HEK293 (cell line): ENCODE data around the gene TIGD1.

Experiments
- CTCF ChIA-PET: fragments of 350-600 bp; formaldehyde crosslinking; extraction: SDS; loops from one replicate; lab custom pipeline; 2021; ENCODE audit warnings: antibody characterized with exemption; lab: Yijun Ruan, JAX
- POLR2A ChIA-PET: fragments of 300-600 bp; formaldehyde crosslinking; extraction: SDS; loops from one replicate; lab custom pipeline; 2020; ENCODE audit warnings: antibody characterized with exemption, inconsistent platforms; lab: Yijun Ruan, JAX
- H3K27ac ChIP-seq: fragments of 200-500 bp; sonication (Bioruptor generic); 2 replicates; pipeline ENCODE4 v1.5.1; 2014; ENCODE audit warnings: low read depth, low read length, control low read depth, inconsistent platforms; ENCODE audit errors: extremely low read depth
- H3K36me3 ChIP-seq, 2 experiments: fragments of 200-500 bp in 1 of 2; sonication (Bioruptor generic) in 1 of 2; 1 replicate in 1 of 2; 2 replicates in 1 of 2; pipeline ENCODE4 v1.5.1; 2014 to 2017; ENCODE audit warnings: inconsistent platforms in 2 of 2, low read length in 2 of 2; ENCODE audit not compliant: control insufficient read depth in 2 of 2, insufficient read depth in 1 of 2
- H3K4me1 ChIP-seq: fragments of 200-500 bp; sonication (Bioruptor generic); 2 replicates; pipeline ENCODE4 v1.5.1; 2014; ENCODE audit warnings: mild to moderate bottlenecking, low read length, inconsistent platforms; ENCODE audit not compliant: control insufficient read depth, insufficient read depth
- H3K4me3 ChIP-seq: 2 replicates; pipeline ENCODE4 v1.5.1; 2011; ENCODE audit warnings: low read depth, mild to moderate bottlenecking, control low read depth, low read length, moderate library complexity
- H3K9me3 ChIP-seq: fragments of 200-500 bp; sonication (Bioruptor generic); 2 replicates; pipeline ENCODE4 v1.5.1; 2014; ENCODE audit warnings: low read depth, low read length, inconsistent platforms; ENCODE audit not compliant: control insufficient read depth, insufficient read depth
- GLIS1 ChIP-seq: fragments of 450-650 bp; formaldehyde crosslinking; IDR thresholded peaks from 2 replicates; pipeline ENCODE4 v1.5.1; 2016; ENCODE audit warnings: missing biosample characterization, missing genetic modification characterization
- GLIS2 ChIP-seq: fragments of 450-650 bp; formaldehyde crosslinking; IDR thresholded peaks from 2 replicates; pipeline ENCODE4 v1.5.1; 2016; ENCODE audit warnings: missing biosample characterization, missing genetic modification characterization
- HIC1 ChIP-seq: fragments of 450-650 bp; formaldehyde crosslinking; IDR thresholded peaks from 2 replicates; pipeline ENCODE4 v1.5.1; 2016; ENCODE audit warnings: missing biosample characterization, missing genetic modification characterization
- PATZ1 ChIP-seq: fragments of 450-650 bp; formaldehyde crosslinking; IDR thresholded peaks from 2 replicates; pipeline ENCODE4 v1.5.1; 2016; ENCODE audit warnings: missing biosample characterization, missing genetic modification characterization
- ZBTB6 ChIP-seq: fragments of 450-650 bp; formaldehyde crosslinking; IDR thresholded peaks from 2 replicates; pipeline ENCODE4 v1.5.1; 2017; ENCODE audit warnings: missing biosample characterization, missing genetic modification characterization
- ZBTB8A ChIP-seq: fragments of 450-650 bp; formaldehyde crosslinking; IDR thresholded peaks from 2 replicates; pipeline ENCODE4 v1.5.1; 2016; ENCODE audit warnings: missing biosample characterization, missing genetic modification characterization
- ZIC2 ChIP-seq: fragments of 450-650 bp; formaldehyde crosslinking; IDR thresholded peaks from 2 replicates; pipeline ENCODE4 v1.5.1; 2016; ENCODE audit warnings: missing biosample characterization, missing genetic modification characterization
- ZNF2 ChIP-seq: fragments of 450-650 bp; formaldehyde crosslinking; IDR thresholded peaks from 2 replicates; pipeline ENCODE4 v1.5.1; 2016; ENCODE audit warnings: missing biosample characterization, missing genetic modification characterization
- ZNF292 ChIP-seq: fragments of 450-650 bp; formaldehyde crosslinking; IDR thresholded peaks from 2 replicates; pipeline ENCODE4 v1.5.1; 2016; ENCODE audit warnings: low read depth, missing biosample characterization, missing genetic modification characterization, borderline replicate concordance
- ZNF335 ChIP-seq: fragments of 450-650 bp; formaldehyde crosslinking; conservative IDR thresholded peaks from 2 replicates; pipeline ENCODE4 v1.5.1; 2016; ENCODE audit warnings: missing biosample characterization, missing genetic modification characterization
- ZNF354C ChIP-seq: fragments of 450-650 bp; formaldehyde crosslinking; IDR thresholded peaks from 2 replicates; pipeline ENCODE4 v1.5.1; 2016; ENCODE audit warnings: missing biosample characterization, missing genetic modification characterization, low read depth, borderline replicate concordance
- ZNF366 ChIP-seq: fragments of 450-650 bp; formaldehyde crosslinking; conservative IDR thresholded peaks from 2 replicates; pipeline ENCODE4 v1.5.1; 2016; ENCODE audit warnings: missing biosample characterization, missing genetic modification characterization
- ZNF426 ChIP-seq: fragments of 450-650 bp; formaldehyde crosslinking; IDR thresholded peaks from 2 replicates; pipeline ENCODE4 v1.5.1; 2017; ENCODE audit warnings: missing biosample characterization, missing genetic modification characterization, mild to moderate bottlenecking, inconsistent platforms, moderate library complexity
- ZNF561 ChIP-seq: fragments of 450-650 bp; IDR thresholded peaks from 2 replicates; pipeline ENCODE4 v1.5.1; 2018; ENCODE audit warnings: missing biosample characterization, missing genetic modification characterization, borderline replicate concordance
- ZNF670 ChIP-seq: fragments of 450-650 bp; formaldehyde crosslinking; IDR thresholded peaks from 2 replicates; pipeline ENCODE4 v1.5.1; 2016; ENCODE audit warnings: missing biosample characterization, missing genetic modification characterization, low read depth
- ZNF692 ChIP-seq: fragments of 450-650 bp; formaldehyde crosslinking; IDR thresholded peaks from 2 replicates; pipeline ENCODE4 v1.5.1; 2016; ENCODE audit warnings: missing biosample characterization, missing genetic modification characterization
- ZNF776 ChIP-seq: fragments of 450-650 bp; formaldehyde crosslinking; IDR thresholded peaks from 2 replicates; pipeline ENCODE4 v1.5.0; 2017; ENCODE audit warnings: missing biosample characterization, missing genetic modification characterization, borderline replicate concordance
- ZSCAN5A ChIP-seq: fragments of 450-650 bp; formaldehyde crosslinking; IDR thresholded peaks from 2 replicates; pipeline ENCODE4 v1.5.1; 2016; ENCODE audit warnings: missing biosample characterization, missing genetic modification characterization
- ZXDB ChIP-seq: fragments of 450-650 bp; formaldehyde crosslinking; IDR thresholded peaks from 2 replicates; pipeline ENCODE4 v1.5.1; 2016; ENCODE audit warnings: missing biosample characterization, missing genetic modification characterization

The TIGD1 gene

GRCh38 chr2:232521959-232522622 lies 28.3 kb downstream of the TIGD1 start:
- TF ChIP-seq ZNF335 (tag by site-specific recombination) (0 out of 2 replicates have a peak, but pooled peaks have one; percentile 22), ZBTB6 (no peak), GLIS2 (tag by site-specific recombination) (0 out of 2 replicates have a peak, but pooled peaks have one; percentile 27), ZNF426 (tag by site-specific recombination) (no peak), ZNF292 (tag by site-specific recombination) (no peak), ZNF561 (tag by site-specific recombination) (peak; percentile 23; the same call in 1 of the 2 replicates), HIC1 (tag by site-specific recombination) (peak; percentile 78), ZIC2 (peak; percentile 47; the same call in 1 of the 2 replicates), ZNF776 (tag by site-specific recombination) (no peak), ZNF366 (tag by site-specific recombination) (no peak), GLIS1 (tag by site-specific recombination) (peak; percentile 47; the same call in 1 of the 2 replicates), ZNF354C (tag by site-specific recombination) (no peak), PATZ1 (peak; percentile 39; the same call in 1 of the 2 replicates), ZNF692 (tag by site-specific recombination) (peak; percentile 44; the same call in 1 of the 2 replicates), ZNF2 (no peak), ZNF670 (tag by site-specific recombination) (no peak), ZSCAN5A (tag by site-specific recombination) (no peak), ZBTB8A (tag by site-specific recombination) (0 out of 2 replicates have a peak, but pooled peaks have one; percentile 31), ZXDB (tag by site-specific recombination) (no peak)
- no peaks in the 10 kb centered on the region for H3K9me3 ChIP-seq
- no peaks in the 10 kb centered on the region for H3K36me3 ChIP-seq
- H3K27ac ChIP-seq: no peak overlapping the region
- H3K4me1 ChIP-seq: no peaks in the 10 kb centered on the region; the same call in 1 of the 2 replicates
- peak overlapping the region; percentile 6; the same call in 1 of the 2 replicates for H3K4me3 ChIP-seq
- ChIA-PET CTCF (interaction anchor here (0.5 to 4.9 kb wide), 20 partner anchors 9 to 834 kb away, joined by 3 to 77 read pairs (median 3); no protein-coding TSS in a partner anchor), POLR2A (interaction anchor here (0.6 kb wide), 1 partner anchor 787 kb away, joined by 5 read pairs; no protein-coding TSS in a partner anchor)
